K562 (cell line): ENCODE results near the gene SYNE1. TPM values are rescaled to one million over a fixed set of nuclear protein-coding genes. Genes with fewer than 3 reads are reported as not detected.

ENCODE experiments used
- ATAC-seq: fragments of 200-7000 bp; cut with Tn5 transposase; 3 replicates; pipeline ENCODE4 v1.9.1; 2020; ENCODE audit warnings: moderate library complexity
- BruUV-seq: library from RNA; stranded (reverse); fragments of 400-500 nt; replicated peaks from 2 replicates; lab custom pipeline; 2021; lab: Mats Ljungman, UMichigan
- CTCF ChIA-PET: fragments of 300-600 bp; formaldehyde crosslinking; extraction: SDS; loops from one replicate; lab custom pipeline; 2021; ENCODE audit warnings: low intra/inter-chr PET ratio; lab: Yijun Ruan, JAX
- POLR2A ChIA-PET: fragments of 300-600, 350-650 bp; sonication (Branson Sonifier 250); formaldehyde crosslinking; extraction: SDS; loops from one replicate; lab custom pipeline; 2021; ENCODE audit warnings: antibody characterized with exemption, inconsistent platforms; lab: Yijun Ruan, JAX
- DNase-seq, 4 experiments: peaks; one replicate each; pipeline versions ENCODE4 v3.0.0 to v3.0.0-alpha.2; 2011 to 2018; ENCODE audit warnings: low spot score in 3 of 4, mixed read lengths in 3 of 4; ENCODE audit errors: extremely low read depth in 1 of 4
- FAIRE-seq: peaks from 2 replicates; lab custom pipeline; 2011; peaks lifted over from hg19 to GRCh38; lab: Jason Lieb, UNC
- H2AFZ ChIP-seq: 2 replicates; pipeline ENCODE4 v1.6.0; 2011; ENCODE audit warnings: low read depth, low read length, control low read depth, inconsistent platforms
- H3K27ac ChIP-seq: fragments of 200-600 bp; 3 replicates; pipeline ENCODE4 v1.8.0; 2011; ENCODE audit warnings: low read depth, mild to moderate bottlenecking, control low read depth, inconsistent platforms, low read length, moderate library complexity, mixed read lengths; ENCODE audit errors: extremely low read depth
- H3K27me3 ChIP-seq, 2 experiments: fragments of 300-600 bp in 1 of 2; 2 replicates in 1 of 2; 3 replicates in 1 of 2; pipeline versions ENCODE4 v1.6.0 to v1.8.0; 2011; ENCODE audit warnings: inconsistent platforms in 2 of 2, low read length in 2 of 2, mild to moderate bottlenecking in 1 of 2, mixed read lengths in 1 of 2, moderate library complexity in 1 of 2; ENCODE audit not compliant: control insufficient read depth in 2 of 2, insufficient read depth in 2 of 2
- H3K36me3 ChIP-seq: fragments of 300-600 bp; 3 replicates; pipeline ENCODE4 v1.8.0; 2011; ENCODE audit warnings: mild to moderate bottlenecking, low read length, inconsistent platforms; ENCODE audit not compliant: control insufficient read depth, insufficient read depth
- H3K4me1 ChIP-seq, 2 experiments: fragments of 200-600 bp in 1 of 2; replicated peaks in 1 of 2; 2 replicates in 1 of 2; 3 replicates in 1 of 2; pipeline versions ENCODE4 v1.5.1 to v1.8.0; 2011; ENCODE audit warnings: inconsistent platforms in 2 of 2, low read length in 2 of 2, mild to moderate bottlenecking in 1 of 2, mixed read lengths in 1 of 2, moderate library complexity in 1 of 2; ENCODE audit not compliant: control insufficient read depth in 2 of 2, insufficient read depth in 2 of 2
- H3K4me2 ChIP-seq: 2 replicates; pipeline ENCODE4 v1.6.1; 2011; ENCODE audit warnings: low read length, control low read depth, inconsistent platforms, mixed read lengths; ENCODE audit not compliant: insufficient read depth
- H3K4me3 ChIP-seq: fragments of 200-600 bp; sonication (generic), shearing (Covaris generic); 2 replicates; pipeline ENCODE4 v1.5.1; 2016; ENCODE audit warnings: control low read depth, inconsistent platforms
- H3K79me2 ChIP-seq: fragments of 200-600 bp; 3 replicates; pipeline ENCODE4 v1.8.0; 2011; ENCODE audit warnings: low read length, inconsistent platforms; ENCODE audit not compliant: control insufficient read depth, insufficient read depth
- H3K9ac ChIP-seq, 2 experiments: 2 replicates each; pipeline versions ENCODE4 v1.6.0 to v1.6.1; 2011; ENCODE audit warnings: low read depth in 2 of 2, low read length in 2 of 2, control low read depth in 1 of 2, inconsistent platforms in 1 of 2, mild to moderate bottlenecking in 1 of 2, mixed read lengths in 1 of 2; ENCODE audit not compliant: insufficient read depth in 1 of 2
- H3K9me1 ChIP-seq: one replicate; pipeline ENCODE4 v1.6.0; 2011; ENCODE audit warnings: inconsistent platforms, mild to moderate bottlenecking, low read length, moderate library complexity; ENCODE audit not compliant: control insufficient read depth, insufficient read depth
- H3K9me3 ChIP-seq: replicated peaks from 2 replicates; pipeline ENCODE4 v1.5.1; 2011; ENCODE audit warnings: low read depth, low read length, inconsistent platforms; ENCODE audit not compliant: control insufficient read depth, insufficient read depth
- H4K20me1 ChIP-seq: replicated peaks from 2 replicates; pipeline ENCODE4 v1.6.1; 2011; ENCODE audit warnings: low read length, inconsistent platforms, mixed read lengths; ENCODE audit not compliant: control insufficient read depth, insufficient read depth
- BACH1 ChIP-seq: fragments of 200-800 bp; sonication (Bioruptor generic); IDR thresholded peaks from 2 replicates; pipeline ENCODE4 v1.6.1; 2016; ENCODE audit warnings: missing genetic modification characterization, missing compliant biosample characterization
- CBFB ChIP-seq: sonication (generic); formaldehyde crosslinking; IDR thresholded peaks from 2 replicates; pipeline ENCODE4 v1.4.0; 2020; ENCODE audit warnings: mild to moderate bottlenecking, missing genetic modification reagents
- CSDE1 ChIP-seq, 2 experiments: fragments of 450-650 bp; IDR thresholded peaks; 2 replicates each; pipeline ENCODE4 v1.6.1; 2016; ENCODE audit warnings: mild to moderate bottlenecking in 1 of 2
- EGR1 ChIP-seq: fragments of 450-650 bp; conservative IDR thresholded peaks from 2 replicates; pipeline ENCODE4 v1.6.1; 2017; ENCODE audit warnings: mild to moderate bottlenecking
- IRF2 ChIP-seq: sonication (generic); formaldehyde crosslinking; IDR thresholded peaks from 2 replicates; pipeline ENCODE4 v1.8.1; 2022; ENCODE audit warnings: mild to moderate bottlenecking, missing genetic modification reagents
- KDM1A ChIP-seq, 2 experiments: fragments of 450-650 bp; IDR thresholded peaks; 2 replicates each; pipeline ENCODE4 v1.6.1; 2016; ENCODE audit warnings: mild to moderate bottlenecking in 2 of 2
- MYC ChIP-seq, 2 experiments: fragments of 250-450 bp in 1 of 2; sonication (Bioruptor Pico) in 1 of 2; IDR thresholded peaks; 2 replicates each; pipeline versions ENCODE4 v1.5.1 to v1.6.1; 2012 to 2021; ENCODE audit warnings: low read depth in 2 of 2, borderline replicate concordance in 1 of 2, improper control_type of control experiment in 1 of 2, low read length in 1 of 2, mild to moderate bottlenecking in 1 of 2, moderate library complexity in 1 of 2
- OTX1 ChIP-seq: fragments of 450-650 bp; formaldehyde crosslinking; IDR thresholded peaks from 2 replicates; pipeline ENCODE4 v1.4.0; 2022; ENCODE audit warnings: mild to moderate bottlenecking
- SOX6 ChIP-seq: fragments of 450-650 bp; IDR thresholded peaks from 2 replicates; pipeline ENCODE4 v1.6.1; 2014; ENCODE audit warnings: mild to moderate bottlenecking
- SPI1 ChIP-seq: IDR thresholded peaks from 2 replicates; pipeline ENCODE4 v1.6.1; 2011; ENCODE audit warnings: low read depth, low read length, control low read depth, borderline replicate concordance
- STAT5A ChIP-seq: IDR thresholded peaks from 2 replicates; pipeline ENCODE4 v1.6.1; 2012; ENCODE audit warnings: low read length, inconsistent platforms, borderline replicate concordance
- WHSC1 ChIP-seq: IDR thresholded peaks from one replicate; pipeline ENCODE4 v1.6.1; 2012; ENCODE audit warnings: low read length, control low read depth, inconsistent platforms
- ZBED1 ChIP-seq: IDR thresholded peaks from 2 replicates; pipeline ENCODE4 v1.6.1; 2014
- ZNF436 ChIP-seq: fragments of 250-450, 450-650 bp; sonication (Bioruptor Pico); formaldehyde crosslinking; IDR thresholded peaks from 2 replicates; pipeline ENCODE4 v1.7.0; 2020; ENCODE audit warnings: mild to moderate bottlenecking
- WGBS: fragments of 100-300 bp; shearing (Covaris generic); methylation state at CpG from one replicate; pipeline ENCODE4 v1.1.6; 2016; ENCODE audit warnings: low coverage, mixed read lengths; ENCODE audit not compliant: insufficient coverage; ENCODE audit errors: missing lambda C conversion rate; 5-methylcytosine and 5-hydroxymethylcytosine counted together
- in situ Hi-C: fragments of 300-500 bp; cut with MboI; formaldehyde crosslinking; loops from 4 replicates; pipeline ENCODE4 v1.15.0; 2018; ENCODE audit warnings: inconsistent platforms, mixed read lengths
- intact Hi-C: fragments of 100-400 bp; cut with micrococcal nuclease; formaldehyde crosslinking; loops from 2 replicates; pipeline ENCODE4 v1.14.2; 2022
- polyA plus RNA-seq, 8 experiments: library from polyadenylated mRNA; depleted of rRNA in 4 of 8; stranded (reverse) in 5 of 8; unstranded in 3 of 8; fragments of >200 nt; fragmentation: Nextera tagmentation in 2 of 8; fragmentation: Illumina TruSeq in 1 of 8; extraction: Ambion mirVana in 2 of 8; extraction: Trizol in 1 of 8; gene quantifications; 2 replicates each; pipeline versions ENCODE4 v1.2.1 to v1.2.3, GENCODE V29; 2011 to 2014; ENCODE audit warnings: inconsistent platforms in 1 of 8, missing spikeins in 1 of 8
- total RNA-seq, 7 experiments: library from RNA; depleted of rRNA in 6 of 7; stranded (reverse); fragments of >200 nt in 6 of 7; fragmentation: Illumina TruSeq in 2 of 7; extraction: Trizol in 2 of 7; gene quantifications; 2 replicates each; pipeline versions ENCODE4 v1.2.1 to v1.2.3, GENCODE V29; 2011 to 2021; ENCODE audit warnings: low replicate concordance in 1 of 7
- TF ChIP-seq, protein P1 (sequence below): fragments of 250-450 bp; sonication (Bioruptor Pico); IDR thresholded peaks from 2 replicates; pipeline ENCODE4 v1.5.0; 2022; ENCODE audit warnings: mild to moderate bottlenecking
- TF ChIP-seq, protein P2 (sequence below): sonication (generic); formaldehyde crosslinking; IDR thresholded peaks from 2 replicates; pipeline ENCODE4 v1.4.0; 2020; ENCODE audit warnings: mild to moderate bottlenecking, missing genetic modification reagents
- TF ChIP-seq, protein P3 (sequence below): fragments of 250-450 bp; sonication (Bioruptor Pico); IDR thresholded peaks from 2 replicates; pipeline ENCODE4 v1.5.0; 2020; ENCODE audit warnings: mild to moderate bottlenecking
- TF ChIP-seq, protein P4 (sequence below): fragments of 450-650 bp; formaldehyde crosslinking; IDR thresholded peaks from 2 replicates; pipeline ENCODE4 v1.4.0; 2022; ENCODE audit warnings: missing genetic modification characterization

The SYNE1 gene
- total and polyA plus RNA-seq, 9 of the 15 experiments (the other 6 are each of a cell fraction or from before 2014, with no cell fraction given) = under 0.01 to 0.42 (median 0.08) TPM; not detected in 1

DNA sequence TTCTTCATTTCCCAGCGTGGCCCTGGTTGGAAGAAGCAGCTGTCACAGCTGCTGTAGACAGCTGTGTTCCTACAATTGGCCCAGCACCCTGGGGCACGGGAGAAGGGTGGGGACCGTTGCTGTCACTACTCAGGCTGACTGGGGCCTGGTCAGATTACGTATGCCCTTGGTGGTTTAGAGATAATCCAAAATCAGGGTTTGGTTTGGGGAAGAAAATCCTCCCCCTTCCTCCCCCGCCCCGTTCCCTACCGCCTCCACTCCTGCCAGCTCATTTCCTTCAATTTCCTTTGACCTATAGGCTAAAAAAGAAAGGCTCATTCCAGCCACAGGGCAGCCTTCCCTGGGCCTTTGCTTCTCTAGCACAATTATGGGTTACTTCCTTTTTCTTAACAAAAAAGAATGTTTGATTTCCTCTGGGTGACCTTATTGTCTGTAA lies 537.0 kb downstream of the SYNE1 start:
- no peaks in the 10 kb centered on the region for H3K9me3 ChIP-seq
- no peak overlapping the region for H3K27ac ChIP-seq
- ChIA-PET POLR2A (interaction anchor here (0.6 kb wide), 1 partner anchor 359 kb away, joined by 5 read pairs; no protein-coding TSS in a partner anchor), CTCF (no interaction called here)
- peak; percentile 21; the same call in 1 of the 3 replicates for ATAC-seq
- H3K4me3 ChIP-seq = no peak overlapping the region
- no peak overlapping the region for H3K9ac ChIP-seq
- WGBS = 1% methylated on average over 7 of the region's 7 CpGs
- H3K4me1 ChIP-seq = no peaks in the 10 kb centered on the region; a peak in 1 of 5 replicates
- no peak overlapping the region for H3K4me2 ChIP-seq
- H3K9me1 ChIP-seq = no peaks in the 10 kb centered on the region
- DNase-seq = no peak
- in situ Hi-C loops (no loop called here), intact Hi-C loops (no loop called here)
- no peaks in the 10 kb centered on the region for H3K36me3 ChIP-seq
- no TSS peak for BruUV-seq
- no peaks in the 10 kb centered on the region for H3K79me2 ChIP-seq
- no peak overlapping the region for H2AFZ ChIP-seq
- FAIRE-seq = no peak
- 0 out of 5 replicates have a peak, but pooled peaks cover 0 to 5% of the 10 kb centered on the region in 2 experiments for H3K27me3 ChIP-seq
- no peaks in the 10 kb centered on the region for H4K20me1 ChIP-seq
- TF ChIP-seq, protein P1, sequence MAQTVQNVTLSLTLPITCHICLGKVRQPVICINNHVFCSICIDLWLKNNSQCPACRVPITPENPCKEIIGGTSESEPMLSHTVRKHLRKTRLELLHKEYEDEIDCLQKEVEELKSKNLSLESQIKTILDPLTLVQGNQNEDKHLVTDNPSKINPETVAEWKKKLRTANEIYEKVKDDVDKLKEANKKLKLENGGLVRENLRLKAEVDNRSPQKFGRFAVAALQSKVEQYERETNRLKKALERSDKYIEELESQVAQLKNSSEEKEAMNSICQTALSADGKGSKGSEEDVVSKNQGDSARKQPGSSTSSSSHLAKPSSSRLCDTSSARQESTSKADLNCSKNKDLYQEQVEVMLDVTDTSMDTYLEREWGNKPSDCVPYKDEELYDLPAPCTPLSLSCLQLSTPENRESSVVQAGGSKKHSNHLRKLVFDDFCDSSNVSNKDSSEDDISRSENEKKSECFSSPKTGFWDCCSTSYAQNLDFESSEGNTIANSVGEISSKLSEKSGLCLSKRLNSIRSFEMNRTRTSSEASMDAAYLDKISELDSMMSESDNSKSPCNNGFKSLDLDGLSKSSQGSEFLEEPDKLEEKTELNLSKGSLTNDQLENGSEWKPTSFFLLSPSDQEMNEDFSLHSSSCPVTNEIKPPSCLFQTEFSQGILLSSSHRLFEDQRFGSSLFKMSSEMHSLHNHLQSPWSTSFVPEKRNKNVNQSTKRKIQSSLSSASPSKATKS (CRISPR knock-in tag) = no peak
- TF ChIP-seq ZBED1 (no peak), IRF2 (CRISPR knock-in tag) (no peak), SOX6 (no peak), KDM1A (IDR thresholded peaks at IDR 0.05) (peak; percentile 25 to 57; a peak in 2 of 4 replicates), WHSC1 (no peak), MYC (IDR thresholded peaks at IDR 0.05; ENCODE audit: low read depth, low read length) (no peak), MYC (CRISPR knock-in tag; IDR thresholded peaks at IDR 0.05; ENCODE audit: borderline replicate concordance, low read depth) (no peak), BACH1 (tag) (no peak), OTX1 (CRISPR knock-in tag) (no peak), CSDE1 (IDR thresholded peaks at IDR 0.05) (no peak), ZNF436 (CRISPR knock-in tag) (no peak), STAT5A (no peak), SPI1 (no peak), CBFB (CRISPR knock-in tag) (no peak), EGR1 (peak; percentile 45)
- TF ChIP-seq, protein P2, sequence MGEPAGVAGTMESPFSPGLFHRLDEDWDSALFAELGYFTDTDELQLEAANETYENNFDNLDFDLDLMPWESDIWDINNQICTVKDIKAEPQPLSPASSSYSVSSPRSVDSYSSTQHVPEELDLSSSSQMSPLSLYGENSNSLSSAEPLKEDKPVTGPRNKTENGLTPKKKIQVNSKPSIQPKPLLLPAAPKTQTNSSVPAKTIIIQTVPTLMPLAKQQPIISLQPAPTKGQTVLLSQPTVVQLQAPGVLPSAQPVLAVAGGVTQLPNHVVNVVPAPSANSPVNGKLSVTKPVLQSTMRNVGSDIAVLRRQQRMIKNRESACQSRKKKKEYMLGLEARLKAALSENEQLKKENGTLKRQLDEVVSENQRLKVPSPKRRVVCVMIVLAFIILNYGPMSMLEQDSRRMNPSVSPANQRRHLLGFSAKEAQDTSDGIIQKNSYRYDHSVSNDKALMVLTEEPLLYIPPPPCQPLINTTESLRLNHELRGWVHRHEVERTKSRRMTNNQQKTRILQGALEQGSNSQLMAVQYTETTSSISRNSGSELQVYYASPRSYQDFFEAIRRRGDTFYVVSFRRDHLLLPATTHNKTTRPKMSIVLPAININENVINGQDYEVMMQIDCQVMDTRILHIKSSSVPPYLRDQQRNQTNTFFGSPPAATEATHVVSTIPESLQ (CRISPR knock-in tag) = no peak
- TF ChIP-seq, protein P3, sequence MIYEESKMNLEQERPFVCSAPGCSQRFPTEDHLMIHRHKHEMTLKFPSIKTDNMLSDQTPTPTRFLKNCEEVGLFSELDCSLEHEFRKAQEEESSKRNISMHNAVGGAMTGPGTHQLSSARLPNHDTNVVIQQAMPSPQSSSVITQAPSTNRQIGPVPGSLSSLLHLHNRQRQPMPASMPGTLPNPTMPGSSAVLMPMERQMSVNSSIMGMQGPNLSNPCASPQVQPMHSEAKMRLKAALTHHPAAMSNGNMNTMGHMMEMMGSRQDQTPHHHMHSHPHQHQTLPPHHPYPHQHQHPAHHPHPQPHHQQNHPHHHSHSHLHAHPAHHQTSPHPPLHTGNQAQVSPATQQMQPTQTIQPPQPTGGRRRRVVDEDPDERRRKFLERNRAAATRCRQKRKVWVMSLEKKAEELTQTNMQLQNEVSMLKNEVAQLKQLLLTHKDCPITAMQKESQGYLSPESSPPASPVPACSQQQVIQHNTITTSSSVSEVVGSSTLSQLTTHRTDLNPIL (CRISPR knock-in tag) = no peak
- TF ChIP-seq, protein P4, sequence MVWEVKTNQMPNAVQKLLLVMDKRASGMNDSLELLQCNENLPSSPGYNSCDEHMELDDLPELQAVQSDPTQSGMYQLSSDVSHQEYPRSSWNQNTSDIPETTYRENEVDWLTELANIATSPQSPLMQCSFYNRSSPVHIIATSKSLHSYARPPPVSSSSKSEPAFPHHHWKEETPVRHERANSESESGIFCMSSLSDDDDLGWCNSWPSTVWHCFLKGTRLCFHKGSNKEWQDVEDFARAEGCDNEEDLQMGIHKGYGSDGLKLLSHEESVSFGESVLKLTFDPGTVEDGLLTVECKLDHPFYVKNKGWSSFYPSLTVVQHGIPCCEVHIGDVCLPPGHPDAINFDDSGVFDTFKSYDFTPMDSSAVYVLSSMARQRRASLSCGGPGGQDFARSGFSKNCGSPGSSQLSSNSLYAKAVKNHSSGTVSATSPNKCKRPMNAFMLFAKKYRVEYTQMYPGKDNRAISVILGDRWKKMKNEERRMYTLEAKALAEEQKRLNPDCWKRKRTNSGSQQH (CRISPR knock-in tag) = no peak
